ENCODE measurements around the gene CD109.
"Not testable (repeated sequence)": the region's sequence is repeated elsewhere in the genome, so short reads cannot be mapped to it uniquely, and the experiment has no call there.

Gene CD109

GRCh38 chr6:73669005-73669404 lies 27.0 kb upstream of the CD109 start:
- Mint-ChIP-seq H3K27me3 (peaks cover 7 to 17% of the 10 kb centered on the region in 2 donors), H3K4me1 (peaks cover 5 to 16% of the 10 kb centered on the region in 2 donors), H3K9me3 (no peaks in the 10 kb centered on the region), H3K27ac (no peak overlapping the region), H3K4me3 (no peak overlapping the region), H3K36me3 (no peaks in the 10 kb centered on the region)
- DNase-seq (no peak), ATAC-seq (replicated peaks) (no peak)

- no peak for DNase-seq
- Mint-ChIP-seq H3K27ac (no peak overlapping the region), H3K36me3 (no peaks in the 10 kb centered on the region), H3K4me3 (no peak overlapping the region), H3K27me3 (peaks cover 6 to 16% of the 10 kb centered on the region in 2 donors), H3K4me1 (peaks cover 3 to 6% of the 10 kb centered on the region in 2 donors), H3K9me3 (no peaks in the 10 kb centered on the region)
- no peak for ATAC-seq (replicated peaks)
Measured at GRCh38 chr6:73671911-73672685, 23.9 kb upstream of the CD109 start.

DNA sequence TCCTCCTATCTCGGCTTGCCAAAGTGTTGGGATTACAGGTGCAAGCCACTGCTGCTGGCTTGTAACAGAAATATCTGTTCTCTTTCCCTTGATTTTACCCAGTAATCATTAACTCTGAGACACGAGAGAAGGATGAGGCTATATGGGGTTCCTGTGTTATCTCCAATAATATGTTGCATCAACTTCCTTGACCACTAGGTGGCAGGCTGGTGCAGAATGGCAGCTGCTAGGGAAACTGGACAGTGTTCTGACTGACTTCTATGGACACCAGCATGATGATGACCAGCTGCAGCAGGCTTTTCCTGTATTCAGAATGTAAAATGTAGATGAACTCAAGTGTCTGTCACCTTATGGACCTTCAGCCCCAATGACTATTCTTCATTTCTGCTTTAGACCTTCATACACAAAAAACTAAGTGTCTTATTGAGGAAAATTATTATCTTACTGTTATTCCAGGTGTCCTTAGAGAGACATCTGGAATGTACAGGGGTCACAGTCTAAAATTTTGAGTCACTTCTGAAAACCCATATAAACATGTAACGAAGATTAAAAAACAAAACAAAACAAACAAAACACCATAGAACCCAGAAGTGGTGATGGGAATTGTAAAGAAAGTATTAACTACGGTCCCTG lies 20.4 kb upstream of the CD109 start:
- peak; percentile 92 to 94 for ATAC-seq (replicated peaks)
- DNase-seq, result peak; percentile 52
- Mint-ChIP-seq H3K27ac (no peak overlapping the region), H3K36me3 (no peaks in the 10 kb centered on the region), H3K9me3 (no peaks in the 10 kb centered on the region), H3K27me3 (peaks cover 0 to 7% of the 10 kb centered on the region in 2 donors), H3K4me3 (no peak overlapping the region), H3K4me1 (peaks cover 3 to 6% of the 10 kb centered on the region in 2 donors)

DNA sequence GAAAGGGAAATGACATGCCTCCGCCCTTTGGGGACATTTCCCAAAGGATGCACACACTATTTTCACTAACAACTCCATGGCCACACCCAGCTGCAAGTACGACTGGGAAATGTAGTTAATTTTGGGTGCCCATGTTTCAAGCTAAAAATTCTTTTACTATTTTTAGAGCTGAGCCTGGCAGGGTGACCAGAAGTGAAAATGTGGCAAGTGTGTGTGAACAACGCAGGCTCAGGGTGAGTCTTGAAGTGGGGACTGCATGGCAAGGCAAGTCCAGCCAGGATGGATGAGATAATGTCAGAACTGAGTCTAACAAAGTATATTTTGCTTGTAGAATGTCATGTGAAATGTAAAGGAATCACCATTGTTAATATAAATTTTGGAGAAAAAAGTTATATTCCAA lies 17.0 kb upstream of the CD109 start:
- Mint-ChIP-seq H3K4me1 (peaks cover 3 to 6% of the 10 kb centered on the region in 2 donors), H3K27ac (no peak overlapping the region), H3K36me3 (peaks cover 0 to 3% of the 10 kb centered on the region in 2 donors), H3K4me3 (no peak overlapping the region), H3K27me3 (peaks cover 5 to 12% of the 10 kb centered on the region in 2 donors), H3K9me3 (peaks cover 11 to 12% of the 10 kb centered on the region in 2 donors)
- DNase-seq, result no peak
- no peak for ATAC-seq (replicated peaks)

DNA sequence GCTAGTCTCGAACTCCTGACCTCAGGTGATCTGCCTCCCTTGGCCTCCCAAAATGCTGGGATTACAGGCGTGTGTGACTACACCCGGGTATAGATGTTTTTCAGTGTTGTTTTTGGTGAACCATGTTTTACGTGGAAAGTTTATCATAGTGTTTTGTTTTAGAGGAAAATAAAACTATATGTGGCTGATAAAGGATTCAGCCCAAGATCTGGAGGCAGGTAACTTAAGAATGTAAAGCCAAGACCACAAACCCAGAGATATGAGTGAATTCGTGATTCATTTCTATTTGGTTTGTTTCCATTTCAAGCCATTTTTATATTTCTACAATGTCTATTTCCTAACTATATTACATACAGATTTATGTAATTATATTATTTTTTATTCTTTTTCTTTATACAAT lies 16.2 kb upstream of the CD109 start:
- H3K27ac Mint-ChIP-seq; DNase-seq; H3K4me3 Mint-ChIP-seq; H3K4me1 Mint-ChIP-seq; ATAC-seq (replicated peaks); H3K36me3 Mint-ChIP-seq: not testable (repeated sequence)
- H3K27me3 Mint-ChIP-seq, result peaks cover 5 to 12% of the 10 kb centered on the region in 2 donors
- H3K9me3 Mint-ChIP-seq, result peaks cover 12% of the 10 kb centered on the region in 2 donors

DNA sequence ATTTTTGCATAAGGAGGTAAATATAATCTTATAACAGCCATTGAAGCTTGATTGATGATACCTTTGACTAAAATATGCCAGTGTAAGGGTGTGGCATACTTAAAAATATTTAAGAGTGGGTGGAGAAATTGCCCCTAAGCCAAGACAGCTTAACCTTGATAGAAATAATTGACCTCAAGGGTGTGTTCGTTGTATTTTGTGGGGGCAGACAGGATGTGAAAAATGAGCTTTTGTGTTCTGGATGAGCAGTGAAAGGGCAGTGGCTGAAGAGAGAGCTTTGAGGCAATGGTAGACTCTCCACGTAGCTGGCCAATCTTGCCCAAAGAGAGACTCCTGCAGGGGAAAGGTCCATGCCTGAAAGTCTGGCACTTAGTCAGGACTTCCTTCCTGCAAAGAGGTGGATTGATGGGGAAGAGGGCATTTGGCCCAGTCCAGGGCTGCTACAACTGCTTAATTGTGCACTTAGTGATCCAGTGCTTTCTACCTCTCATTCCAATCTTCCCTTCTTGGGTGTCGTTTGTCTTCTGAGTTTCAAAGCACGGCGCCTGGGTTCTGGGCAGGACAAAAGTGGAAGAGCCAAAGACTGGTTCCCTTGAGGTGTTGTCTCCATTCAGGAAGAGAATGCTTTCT lies 15.6 kb upstream of the CD109 start:
- peaks cover 5 to 12% of the 10 kb centered on the region in 2 donors for H3K27me3 Mint-ChIP-seq
- peaks cover 12% of the 10 kb centered on the region in 2 donors for H3K9me3 Mint-ChIP-seq
- H3K4me1 Mint-ChIP-seq, result peaks cover 2 to 4% of the 10 kb centered on the region in 2 donors
- H3K36me3 Mint-ChIP-seq, result peaks cover 0 to 3% of the 10 kb centered on the region in 2 donors
- H3K27ac Mint-ChIP-seq, result no peak overlapping the region
- no peak for DNase-seq
- no peak overlapping the region for H3K4me3 Mint-ChIP-seq
- no peak for ATAC-seq (replicated peaks)

GRCh38 chr6:73683574-73683973 lies 12.4 kb upstream of the CD109 start:
- H3K4me1 Mint-ChIP-seq; H3K27ac Mint-ChIP-seq; ATAC-seq (replicated peaks); H3K36me3 Mint-ChIP-seq; DNase-seq; H3K27me3 Mint-ChIP-seq; H3K4me3 Mint-ChIP-seq: not testable (repeated sequence)
- peaks cover 12% of the 10 kb centered on the region in 2 donors for H3K9me3 Mint-ChIP-seq

GRCh38 chr6:73688351-73688750 lies 7.7 kb upstream of the CD109 start:
- ATAC-seq (replicated peaks) (no peak), DNase-seq (no peak)
- H3K4me3 Mint-ChIP-seq, result no peak overlapping the region
- H3K9me3 Mint-ChIP-seq, result peaks cover 7 to 11% of the 10 kb centered on the region in 2 donors
- peaks cover 9 to 10% of the 10 kb centered on the region in 2 donors for H3K27me3 Mint-ChIP-seq
- H3K27ac Mint-ChIP-seq, result no peak overlapping the region
- peaks cover 0 to 3% of the 10 kb centered on the region in 2 donors for H3K36me3 Mint-ChIP-seq
- no peaks in the 10 kb centered on the region for H3K4me1 Mint-ChIP-seq

GRCh38 chr6:73690056-73690455 lies 5.9 kb upstream of the CD109 start:
- DNase-seq (no peak), ATAC-seq (replicated peaks) (no peak)
- H3K27me3 Mint-ChIP-seq, result peaks cover 15 to 16% of the 10 kb centered on the region in 2 donors
- H3K4me3 Mint-ChIP-seq, result no peak overlapping the region
- no peak overlapping the region for H3K27ac Mint-ChIP-seq
- peaks cover 0 to 5% of the 10 kb centered on the region in 2 donors for H3K36me3 Mint-ChIP-seq
- H3K9me3 Mint-ChIP-seq, result peaks cover 4 to 9% of the 10 kb centered on the region in 2 donors
- H3K4me1 Mint-ChIP-seq, result peaks cover 6% of the 10 kb centered on the region in 2 donors

DNA sequence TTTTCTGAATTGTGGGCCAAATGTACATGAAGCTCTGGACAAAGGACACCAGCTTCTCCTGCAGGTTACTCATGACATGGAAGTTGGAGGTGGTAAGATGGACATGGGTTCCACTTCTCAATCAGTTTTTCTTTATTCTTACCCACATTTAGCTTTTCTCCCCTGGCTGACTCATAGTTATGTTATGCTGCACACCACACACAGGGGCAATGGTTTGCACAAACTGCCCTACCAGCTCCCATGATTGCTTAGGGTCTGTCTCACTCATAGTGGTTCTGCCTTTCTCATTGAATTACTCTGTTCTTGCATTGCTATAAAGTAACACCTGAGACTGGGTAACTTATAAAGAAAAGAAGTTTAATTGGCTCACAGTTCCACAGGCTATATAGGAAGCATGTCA lies 4.5 kb upstream of the CD109 start:
- no peak overlapping the region for H3K27ac Mint-ChIP-seq
- peaks cover 16 to 18% of the 10 kb centered on the region in 2 donors for H3K27me3 Mint-ChIP-seq
- H3K4me1 Mint-ChIP-seq, result peaks cover 12 to 18% of the 10 kb centered on the region in 2 donors
- DNase-seq (no peak), ATAC-seq (replicated peaks) (no peak)
- H3K9me3 Mint-ChIP-seq, result peaks cover 4 to 9% of the 10 kb centered on the region in 2 donors
- H3K36me3 Mint-ChIP-seq, result peaks cover 0 to 5% of the 10 kb centered on the region in 2 donors
- H3K4me3 Mint-ChIP-seq, result no peak overlapping the region

- Mint-ChIP-seq H3K4me1 (peaks cover 19 to 31% of the 10 kb centered on the region in 2 donors), H3K36me3 (peaks cover 0 to 10% of the 10 kb centered on the region in 2 donors), H3K27me3 (peaks cover 27 to 30% of the 10 kb centered on the region in 2 donors), H3K27ac (peak overlapping the region; percentile 83), H3K4me3 (peak overlapping the region; percentile 86 to 92), H3K9me3 (peaks cover 4 to 9% of the 10 kb centered on the region in 2 donors)
- peak; percentile 13 for ATAC-seq (replicated peaks)
- peak; percentile 4 for DNase-seq
Measured at GRCh38 chr6:73694711-73695411, 1.1 kb upstream of the CD109 start.

- H3K9me3 Mint-ChIP-seq, result peaks cover 4 to 9% of the 10 kb centered on the region in 2 donors
- H3K27ac Mint-ChIP-seq, result peak overlapping the region; percentile 82
- peaks cover 26 to 29% of the 10 kb centered on the region in 2 donors for H3K27me3 Mint-ChIP-seq
- ATAC-seq (replicated peaks) (no peak), DNase-seq (no peak)
- peaks cover 2 to 13% of the 10 kb centered on the region in 2 donors for H3K36me3 Mint-ChIP-seq
- peaks cover 19 to 31% of the 10 kb centered on the region in 2 donors for H3K4me1 Mint-ChIP-seq
- H3K4me3 Mint-ChIP-seq, result peak overlapping the region; percentile 86 to 92
Measured at GRCh38 chr6:73696966-73697655, 1.1 kb downstream of the CD109 start.

- Mint-ChIP-seq H3K4me1 (peaks cover 14 to 27% of the 10 kb centered on the region in 2 donors), H3K27ac (no peak overlapping the region), H3K36me3 (peaks cover 2 to 9% of the 10 kb centered on the region in 2 donors), H3K9me3 (no peaks in the 10 kb centered on the region), H3K27me3 (peaks cover 15 to 18% of the 10 kb centered on the region in 2 donors), H3K4me3 (no peak overlapping the region)
- no peak for ATAC-seq (replicated peaks)
- no peak for DNase-seq
Measured at GRCh38 chr6:73699676-73700459, 3.9 kb downstream of the CD109 start.

Measured in stimulated activated naive B cell treated with anti-CD40 and anti-IgM and Interleukin-4, amounts not matched to agents 10 μg/mL and 1 μg/mL and 100 μg/mL, for 72 hours (primary cell).